HepG2 (cell line): Measurements from ENCODE around the gene PMS1. TPM values are rescaled to one million over a fixed set of nuclear protein-coding genes. Genes with fewer than 3 reads are reported as not detected.

Experiments
- ARID2 ChIP-seq: sonication (generic); formaldehyde crosslinking; IDR thresholded peaks from 2 replicates; pipeline ENCODE4 v1.8.1; 2022; ENCODE audit warnings: mild to moderate bottlenecking, missing genetic modification reagents, borderline replicate concordance
- CHD4 ChIP-seq: fragments of 200-600 bp; sonication (generic); IDR thresholded peaks from 2 replicates; pipeline ENCODE4 v1.7.0; 2017; ENCODE audit warnings: mild to moderate bottlenecking, low read length, borderline replicate concordance
- E2F5 ChIP-seq: sonication (generic); formaldehyde crosslinking; conservative IDR thresholded peaks from 2 replicates; pipeline ENCODE4 v1.4.0; 2020; ENCODE audit warnings: missing genetic modification reagents
- IKZF4 ChIP-seq: sonication (generic); formaldehyde crosslinking; IDR thresholded peaks from 2 replicates; pipeline ENCODE4 v1.5.1; 2020; ENCODE audit warnings: borderline replicate concordance, mild to moderate bottlenecking, low read depth, missing genetic modification reagents; ENCODE audit errors: not compliant biosample characterization
- KDM6A ChIP-seq: IDR thresholded peaks from 2 replicates; pipeline ENCODE4 v1.6.1; 2016; ENCODE audit warnings: low read depth
- MTA3 ChIP-seq: sonication (generic); formaldehyde crosslinking; IDR thresholded peaks from 2 replicates; pipeline ENCODE4 v1.4.0; 2020; ENCODE audit warnings: missing genetic modification reagents
- NCOR1 ChIP-seq: fragments of 200-600 bp; sonication (generic); IDR thresholded peaks from 2 replicates; pipeline ENCODE4 v1.7.0; 2017; ENCODE audit warnings: antibody characterized with exemption, low read length, borderline replicate concordance
- NFKBIZ ChIP-seq: IDR thresholded peaks from 2 replicates; pipeline ENCODE4 v1.6.1; 2018; ENCODE audit warnings: missing genetic modification reagents, missing compliant biosample characterization
- SALL2 ChIP-seq: sonication (generic); formaldehyde crosslinking; IDR thresholded peaks from 2 replicates; pipeline ENCODE4 v1.8.1; 2023; ENCODE audit warnings: mild to moderate bottlenecking, missing genetic modification reagents, inconsistent platforms
- TRIM22 ChIP-seq: fragments of 450-650 bp; IDR thresholded peaks from 2 replicates; pipeline ENCODE4 v1.6.1; 2017
- ZBTB10 ChIP-seq: sonication (generic); formaldehyde crosslinking; IDR thresholded peaks from 2 replicates; pipeline ENCODE4 v1.4.0; 2020; ENCODE audit warnings: missing genetic modification reagents, borderline replicate concordance
- ZNF138 ChIP-seq: sonication (generic); formaldehyde crosslinking; IDR thresholded peaks from 2 replicates; pipeline ENCODE4 v1.5.0; 2020; ENCODE audit warnings: mild to moderate bottlenecking, low read depth, missing genetic modification reagents
- ZNF33B ChIP-seq: sonication (generic); formaldehyde crosslinking; IDR thresholded peaks from 2 replicates; pipeline ENCODE4 v1.5.1; 2020; ENCODE audit warnings: mild to moderate bottlenecking, missing genetic modification reagents
- ZNF510 ChIP-seq: sonication (generic); formaldehyde crosslinking; IDR thresholded peaks from 2 replicates; pipeline ENCODE4 v1.4.0; 2020; ENCODE audit warnings: low read depth, mild to moderate bottlenecking, missing genetic modification reagents
- ZNF674 ChIP-seq: sonication (generic); formaldehyde crosslinking; IDR thresholded peaks from 2 replicates; pipeline ENCODE4 v1.5.0; 2020; ENCODE audit warnings: low read depth, mild to moderate bottlenecking, missing genetic modification reagents
- ZNF687 ChIP-seq: sonication (generic); formaldehyde crosslinking; IDR thresholded peaks from 2 replicates; pipeline ENCODE4 v1.5.1; 2020; ENCODE audit warnings: mild to moderate bottlenecking, missing genetic modification reagents, moderate library complexity
- ZNF775 ChIP-seq: sonication (generic); formaldehyde crosslinking; IDR thresholded peaks from 2 replicates; pipeline ENCODE4 v1.4.0; 2020; ENCODE audit warnings: missing genetic modification reagents, mild to moderate bottlenecking, moderate library complexity, borderline replicate concordance
- ZNF788 ChIP-seq: sonication (generic); formaldehyde crosslinking; IDR thresholded peaks from 2 replicates; pipeline ENCODE4 v1.5.0; 2020; ENCODE audit warnings: mild to moderate bottlenecking, missing genetic modification reagents, borderline replicate concordance
- polyA plus RNA-seq, 8 experiments: library from polyadenylated mRNA; depleted of rRNA in 3 of 8; stranded (reverse) in 7 of 8; unstranded in 1 of 8; fragments of >200 nt; fragmentation: Illumina TruSeq in 4 of 8; extraction: Trizol in 4 of 8; gene quantifications; 2 replicates each; pipeline versions ENCODE4 v1.2.1 to v1.2.3, GENCODE V29; 2011 to 2016; ENCODE audit warnings: low read depth in 4 of 8, missing spikeins in 1 of 8, mixed read lengths in 1 of 8; ENCODE audit not compliant: insufficient read depth in 1 of 8
- total RNA-seq, 5 experiments: library from RNA; depleted of rRNA; stranded (reverse); fragments of >200 nt; fragmentation: Illumina TruSeq; extraction: Trizol; gene quantifications; 2 replicates each; pipeline ENCODE4 v1.2.3, GENCODE V29; 2016; ENCODE audit warnings: low read depth in 1 of 5

PMS1 gene
- total and polyA plus RNA-seq, 2 of the 13 experiments (the other 11 are each of a cell fraction or from before 2014, with no cell fraction given), result 14.6 to 39.9 TPM

- TF ChIP-seq ZNF687 (CRISPR knock-in tag), result peak; percentile 99
- peak; percentile 77; the same call in 1 of the 2 replicates for TF ChIP-seq NCOR1
- TF ChIP-seq ZNF138 (CRISPR knock-in tag), result 0 out of 2 replicates have a peak, but pooled peaks have one; percentile 58
- no peak for TF ChIP-seq MTA3
- peak; percentile 85; the same call in 1 of the 2 replicates for TF ChIP-seq ZNF788 (CRISPR knock-in tag)
- peak; percentile 13; the same call in 1 of the 2 replicates for TF ChIP-seq CHD4
- no peak for TF ChIP-seq ZNF510 (CRISPR knock-in tag)
- TF ChIP-seq E2F5 (CRISPR knock-in tag), result 0 out of 2 replicates have a peak, but pooled peaks have one; percentile 28
- TF ChIP-seq ZNF674 (CRISPR knock-in tag), result no peak
- TF ChIP-seq ZNF775 (CRISPR knock-in tag), result 0 out of 2 replicates have a peak, but pooled peaks have one; percentile 16
- TF ChIP-seq SALL2 (CRISPR knock-in tag), result no peak
- no peak for TF ChIP-seq TRIM22
- TF ChIP-seq ZBTB10 (CRISPR knock-in tag), result peak; percentile 54; the same call in 1 of the 2 replicates
- TF ChIP-seq NFKBIZ (CRISPR knock-in tag), result 0 out of 2 replicates have a peak, but pooled peaks have one; percentile 55
- TF ChIP-seq IKZF4 (CRISPR knock-in tag), result peak; percentile 51
- peak; percentile 87 for TF ChIP-seq ZNF33B (CRISPR knock-in tag)
- TF ChIP-seq ARID2 (CRISPR knock-in tag), result peak; percentile 97
- no peak for TF ChIP-seq KDM6A (CRISPR knock-in tag)
Observed at GRCh38 chr2:189762551-189763298, 21.5 kb upstream of the PMS1 start, which contains the start of gene OSGEPL1 (continued).
